GM19043 (cell line): Measurements from ENCODE around the gene DUSP14.

Experiments
- ATAC-seq: cut with Tn5 transposase; IDR thresholded peaks from one replicate; pipeline ENCODE4 v1.9.1; 2021; ENCODE audit warnings: low read depth; ENCODE audit not compliant: unreplicated experiment

Gene DUSP14

DNA sequence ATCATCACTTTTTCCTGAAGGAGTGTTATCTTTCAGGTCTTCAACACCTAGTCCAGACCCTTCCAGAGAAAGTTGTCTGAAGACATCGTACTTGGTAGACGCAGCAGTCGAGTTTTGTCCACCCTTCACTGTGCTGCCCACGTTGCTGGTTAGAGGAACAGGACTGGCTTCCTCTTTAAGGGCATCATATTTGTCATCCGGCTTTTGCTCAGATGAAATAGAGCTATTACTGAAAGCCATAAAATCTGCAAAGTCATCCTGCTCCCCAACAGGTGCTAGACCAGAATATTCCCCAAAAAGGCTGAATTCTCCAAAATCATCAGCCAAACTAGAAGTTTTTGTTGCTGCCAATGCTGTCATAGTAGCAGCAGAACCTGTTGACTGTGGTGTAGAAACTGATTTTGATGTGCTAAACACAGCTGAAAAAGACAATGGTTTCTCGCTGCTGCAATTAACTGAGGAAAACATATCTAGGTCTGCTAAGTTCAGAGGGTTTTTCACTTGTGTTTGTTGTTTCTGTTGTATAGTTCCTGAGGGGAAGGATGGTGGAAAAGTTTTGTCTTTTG, 63.8 kb downstream of the DUSP14 start:
- ATAC-seq, result no peak

DNA sequence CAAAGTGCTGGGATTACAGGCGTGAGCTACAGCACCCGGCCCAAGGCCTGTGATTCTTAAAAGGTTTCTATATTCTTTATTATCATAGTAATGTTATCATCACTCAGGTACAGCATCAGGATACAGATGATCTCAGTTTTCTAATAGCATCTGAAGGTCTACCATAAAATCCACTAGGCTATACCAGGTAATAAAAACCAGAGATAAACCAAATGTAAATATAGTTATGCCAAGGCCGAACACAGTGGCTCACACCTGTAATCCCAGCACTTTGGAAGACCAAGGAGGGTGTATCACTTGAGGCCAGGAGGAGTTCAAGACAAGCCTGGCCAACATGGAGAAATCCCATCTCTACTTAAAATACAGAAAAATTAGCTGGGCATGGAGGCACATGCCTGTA, 65.7 kb downstream of the DUSP14 start:
- no peak for ATAC-seq

- no peak for ATAC-seq
These were observed 67.8 kb downstream of the DUSP14 start for GRCh38 chr17:37557482-37557881.

GRCh38 chr17:37558299-37558698, 68.6 kb downstream of the DUSP14 start:
- no peak for ATAC-seq

DNA sequence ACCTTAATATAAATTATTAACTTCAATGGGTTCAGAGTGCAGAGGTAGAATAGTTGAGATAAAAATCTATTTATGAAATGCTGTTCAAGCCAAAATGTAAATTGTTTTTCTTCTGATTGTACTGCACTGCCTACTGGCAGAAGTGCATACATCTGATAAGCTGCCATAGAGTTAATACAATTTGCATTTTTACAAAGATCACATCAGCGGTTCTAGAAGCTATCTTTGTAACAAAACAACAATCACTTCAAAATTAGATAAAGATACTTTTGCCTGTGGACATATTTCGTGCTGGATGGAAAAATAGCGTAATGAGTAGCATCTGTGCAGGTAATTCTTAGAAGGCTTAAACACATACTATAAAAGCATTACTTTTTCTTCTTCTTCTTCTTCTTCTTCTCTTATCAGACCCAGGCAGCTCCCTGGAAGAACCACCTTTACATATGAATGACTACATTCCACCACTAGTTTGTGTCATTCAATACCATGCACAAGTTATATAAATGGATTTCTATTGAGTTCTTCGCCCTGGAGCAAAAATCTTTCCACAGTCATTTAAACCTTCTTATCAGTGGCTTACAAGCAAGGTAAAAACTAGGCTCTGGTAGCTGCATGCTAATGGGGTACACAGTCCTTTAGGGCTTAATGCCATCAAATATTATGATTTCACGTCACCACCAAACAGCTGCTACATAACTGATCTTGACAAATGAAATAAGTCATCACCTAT, 72.5 kb downstream of the DUSP14 start:
- ATAC-seq, result no peak
